Activated CD8-positive, alpha-beta memory T cell treated with anti-CD3 and anti-CD28 coated beads for 24 hours (primary cell): ENCODE measurements around the gene CALB2.
A peak's percentile ranks its signal among the peaks of the same experiment; 100 is the strongest.

Source experiments
- DNase-seq: peaks from one replicate; pipeline ENCODE4 v3.0.0-alpha.2; 2020

CALB2 gene

GRCh38 chr16:71399801-71400563 lies 41.5 kb downstream of the CALB2 start:
- DNase-seq: no peak

- no peak for DNase-seq
These were observed 43.5 kb downstream of the CALB2 start for GRCh38 chr16:71402007-71402406.

GRCh38 chr16:71402674-71403073 lies 44.2 kb downstream of the CALB2 start:
- no peak for DNase-seq

- DNase-seq: no peak
These were observed 45.8 kb downstream of the CALB2 start for GRCh38 chr16:71404364-71404763.

- DNase-seq: no peak
These were observed 47.8 kb downstream of the CALB2 start for GRCh38 chr16:71406316-71406715.

GRCh38 chr16:71406724-71407123 lies 48.2 kb downstream of the CALB2 start:
- no peak for DNase-seq

- no peak for DNase-seq
These were observed 49.2 kb downstream of the CALB2 start for GRCh38 chr16:71407731-71408130.

GRCh38 chr16:71408536-71408935 lies 50.0 kb downstream of the CALB2 start:
- no peak for DNase-seq

- no peak for DNase-seq
These were observed 50.7 kb downstream of the CALB2 start for GRCh38 chr16:71409011-71409775.

GRCh38 chr16:71410146-71410545 lies 51.6 kb downstream of the CALB2 start:
- DNase-seq: no peak

GRCh38 chr16:71412270-71413160 lies 54.0 kb downstream of the CALB2 start:
- DNase-seq: peak; percentile 85

GRCh38 chr16:71413341-71413740 lies 54.8 kb downstream of the CALB2 start:
- DNase-seq: no peak

- DNase-seq: no peak
These were observed 55.5 kb downstream of the CALB2 start for GRCh38 chr16:71414038-71414437.

GRCh38 chr16:71421911-71422310 lies 63.4 kb downstream of the CALB2 start:
- no peak for DNase-seq

- no peak for DNase-seq
These were observed 64.5 kb downstream of the CALB2 start for GRCh38 chr16:71423016-71423415.

GRCh38 chr16:71423865-71424264 lies 65.3 kb downstream of the CALB2 start:
- DNase-seq: no peak

- DNase-seq: no peak
These were observed 66.1 kb downstream of the CALB2 start for GRCh38 chr16:71424626-71425025.

GRCh38 chr16:71425746-71426068 lies 67.2 kb downstream of the CALB2 start:
- no peak for DNase-seq

GRCh38 chr16:71426069-71426879 lies 67.8 kb downstream of the CALB2 start:
- DNase-seq: peak; percentile 81

- no peak for DNase-seq
These were observed 68.5 kb downstream of the CALB2 start for GRCh38 chr16:71426880-71427615.

- no peak for DNase-seq
These were observed 69.9 kb downstream of the CALB2 start for GRCh38 chr16:71428385-71428784.

GRCh38 chr16:71428883-71429282 lies 70.4 kb downstream of the CALB2 start:
- no peak for DNase-seq
